SK-N-SH treated with all-trans-retinoic acid at 6 μM for 48 hours (cell line): ENCODE results near the gene ATXN2L.

Experiments
- ATAC-seq: fragments of 200-7000 bp; cut with Tn5 transposase; 3 replicates; pipeline ENCODE4 v1.9.1; 2020; ENCODE audit warnings: mild to moderate bottlenecking, moderate library complexity
- ARNTL ChIP-seq: fragments of 450-650 bp; formaldehyde crosslinking; IDR thresholded peaks from 2 replicates; pipeline ENCODE4 v1.5.0; 2020; ENCODE audit warnings: low read depth, mild to moderate bottlenecking, moderate library complexity, borderline replicate concordance
- BACH2 ChIP-seq: fragments of 250-450 bp; sonication (Bioruptor Pico); IDR thresholded peaks from 2 replicates; pipeline ENCODE4 v1.9.0; 2021; ENCODE audit warnings: mild to moderate bottlenecking, borderline replicate concordance
- CSDC2 ChIP-seq: fragments of 250-450 bp; sonication (Bioruptor Pico); IDR thresholded peaks from 2 replicates; pipeline ENCODE4 v1.5.0; 2020; ENCODE audit warnings: mild to moderate bottlenecking, moderate library complexity
- ESRRG ChIP-seq: fragments of 250-450 bp; sonication (Bioruptor Pico); IDR thresholded peaks from 2 replicates; pipeline ENCODE4 v1.6.1; 2021; ENCODE audit warnings: mild to moderate bottlenecking
- OSR1 ChIP-seq: fragments of 250-450 bp; sonication (Bioruptor Pico); IDR thresholded peaks from 2 replicates; pipeline ENCODE4 v1.8.0; 2022; ENCODE audit warnings: moderate library complexity, mild to moderate bottlenecking, inconsistent platforms
- PPARA ChIP-seq: fragments of 250-450 bp; sonication (Bioruptor Pico); IDR thresholded peaks from 2 replicates; pipeline ENCODE4 v1.5.0; 2020; ENCODE audit warnings: mild to moderate bottlenecking, borderline replicate concordance
- RARB ChIP-seq: fragments of 250-450 bp; sonication (Bioruptor Pico); IDR thresholded peaks from 2 replicates; pipeline ENCODE4 v1.8.0; 2021; ENCODE audit warnings: mild to moderate bottlenecking, moderate library complexity
- SNAI2 ChIP-seq: fragments of 250-450 bp; sonication (Bioruptor Pico); IDR thresholded peaks from 2 replicates; pipeline ENCODE4 v1.5.0; 2020; ENCODE audit warnings: mild to moderate bottlenecking, moderate library complexity
- TCF4 ChIP-seq: fragments of 250-450 bp; sonication (Bioruptor Pico); IDR thresholded peaks from 2 replicates; pipeline ENCODE4 v1.8.0; 2021; ENCODE audit warnings: mild to moderate bottlenecking, moderate library complexity, borderline replicate concordance
- ZC3H10 ChIP-seq: fragments of 250-450 bp; sonication (Bioruptor Pico); IDR thresholded peaks from 2 replicates; pipeline ENCODE4 v1.5.1; 2021; ENCODE audit warnings: mild to moderate bottlenecking, moderate library complexity
- ZFP3 ChIP-seq: fragments of 250-450 bp; sonication (Bioruptor Pico); IDR thresholded peaks from 2 replicates; pipeline ENCODE4 v1.5.0; 2020; ENCODE audit warnings: mild to moderate bottlenecking, moderate library complexity
- ZFP30 ChIP-seq: fragments of 450-650 bp; formaldehyde crosslinking; IDR thresholded peaks from 2 replicates; pipeline ENCODE4 v1.5.0; 2022; ENCODE audit warnings: mild to moderate bottlenecking, moderate library complexity
- ZNF565 ChIP-seq: fragments of 450-650 bp; formaldehyde crosslinking; conservative IDR thresholded peaks from 2 replicates; pipeline ENCODE4 v1.5.0; 2020; ENCODE audit warnings: low read depth, mild to moderate bottlenecking, moderate library complexity
- ZNF70 ChIP-seq: fragments of 450-650 bp; formaldehyde crosslinking; IDR thresholded peaks from 2 replicates; pipeline ENCODE4 v1.5.0; 2020; ENCODE audit warnings: mild to moderate bottlenecking, moderate library complexity
- TF ChIP-seq, protein P1 (sequence below): fragments of 250-450 bp; sonication (Bioruptor Pico); IDR thresholded peaks from 2 replicates; pipeline ENCODE4 v1.8.0; 2021; ENCODE audit warnings: low read depth, mild to moderate bottlenecking, moderate library complexity, borderline replicate concordance
- TF ChIP-seq, protein P2 (sequence below): fragments of 250-450 bp; sonication (Bioruptor Pico); IDR thresholded peaks from 2 replicates; pipeline ENCODE4 v1.5.1; 2020; ENCODE audit warnings: low read depth, mild to moderate bottlenecking, moderate library complexity
- TF ChIP-seq, protein P3 (sequence below): fragments of 250-450 bp; sonication (Bioruptor Pico); IDR thresholded peaks from 2 replicates; pipeline ENCODE4 v1.8.0; 2020; ENCODE audit warnings: mild to moderate bottlenecking, moderate library complexity, borderline replicate concordance
- TF ChIP-seq, protein P4 (sequence below): fragments of 250-450 bp; sonication (Bioruptor Pico); IDR thresholded peaks from 2 replicates; pipeline ENCODE4 v1.5.0; 2020; ENCODE audit warnings: mild to moderate bottlenecking, moderate library complexity
- TF ChIP-seq, protein P5 (sequence below): fragments of 250-450 bp; sonication (Bioruptor Pico); IDR thresholded peaks from 2 replicates; pipeline ENCODE4 v1.5.1; 2021; ENCODE audit warnings: mild to moderate bottlenecking, moderate library complexity

The ATXN2L gene

DNA sequence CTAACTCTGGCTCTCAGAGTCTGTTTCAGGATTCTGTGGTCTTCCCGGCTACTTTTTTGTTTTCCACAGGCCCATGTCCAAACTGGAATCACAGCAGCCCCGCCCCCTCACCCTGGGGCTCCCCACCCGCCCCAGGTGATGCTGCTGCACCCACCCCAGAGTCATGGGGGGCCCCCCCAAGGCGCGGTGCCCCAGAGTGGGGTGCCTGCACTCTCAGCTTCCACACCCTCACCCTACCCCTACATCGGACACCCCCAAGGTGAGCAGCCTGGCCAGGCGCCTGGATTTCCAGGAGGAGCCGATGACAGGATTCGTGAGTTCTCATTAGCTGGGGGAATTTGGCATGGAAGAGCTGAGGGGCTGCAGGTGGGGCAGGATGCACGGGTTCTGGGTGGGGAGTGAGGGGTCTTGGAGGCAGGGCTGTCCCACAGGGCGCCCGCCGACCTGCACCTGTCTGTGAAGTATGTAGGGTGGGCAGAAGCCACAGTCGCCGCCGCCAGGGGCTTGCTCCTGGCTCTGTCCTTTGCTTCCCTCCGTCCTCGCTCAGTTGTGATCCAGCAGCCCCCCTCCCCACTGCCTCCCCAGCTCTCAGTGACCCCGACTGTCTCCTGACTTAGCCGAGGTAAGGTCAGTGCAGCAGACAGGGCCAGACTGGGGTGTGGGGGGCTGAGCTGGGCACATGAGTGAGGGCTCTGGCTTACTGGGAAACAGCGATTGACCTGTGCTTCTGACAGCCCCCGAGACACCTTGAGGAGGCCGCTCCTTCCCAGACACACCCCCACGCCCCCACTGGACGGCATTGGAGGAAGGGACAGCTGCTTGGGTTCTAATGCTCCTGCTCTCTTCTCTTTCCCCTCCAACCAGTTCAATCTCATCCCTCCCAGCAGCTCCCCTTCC is 13.3 kb downstream of the ATXN2L start:
- TF ChIP-seq PPARA (CRISPR knock-in tag), result no peak
- no peak for ATAC-seq

DNA sequence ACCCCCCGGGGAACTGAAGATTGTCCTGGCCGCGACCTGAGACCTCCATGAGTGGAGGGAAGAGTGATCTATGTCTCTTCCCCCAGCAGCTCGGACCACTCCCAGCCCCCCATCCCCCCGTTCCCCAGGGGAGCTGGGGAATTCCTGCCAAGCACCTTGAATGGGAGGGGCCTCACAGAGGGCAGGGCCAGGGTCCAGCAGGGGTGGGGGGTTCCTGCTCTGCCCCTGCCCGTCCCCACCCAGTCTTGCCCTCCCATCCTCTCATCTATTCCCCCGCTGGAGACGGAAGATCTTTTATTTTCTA is 13.9 kb downstream of the ATXN2L start:
- ATAC-seq, result no peak

DNA sequence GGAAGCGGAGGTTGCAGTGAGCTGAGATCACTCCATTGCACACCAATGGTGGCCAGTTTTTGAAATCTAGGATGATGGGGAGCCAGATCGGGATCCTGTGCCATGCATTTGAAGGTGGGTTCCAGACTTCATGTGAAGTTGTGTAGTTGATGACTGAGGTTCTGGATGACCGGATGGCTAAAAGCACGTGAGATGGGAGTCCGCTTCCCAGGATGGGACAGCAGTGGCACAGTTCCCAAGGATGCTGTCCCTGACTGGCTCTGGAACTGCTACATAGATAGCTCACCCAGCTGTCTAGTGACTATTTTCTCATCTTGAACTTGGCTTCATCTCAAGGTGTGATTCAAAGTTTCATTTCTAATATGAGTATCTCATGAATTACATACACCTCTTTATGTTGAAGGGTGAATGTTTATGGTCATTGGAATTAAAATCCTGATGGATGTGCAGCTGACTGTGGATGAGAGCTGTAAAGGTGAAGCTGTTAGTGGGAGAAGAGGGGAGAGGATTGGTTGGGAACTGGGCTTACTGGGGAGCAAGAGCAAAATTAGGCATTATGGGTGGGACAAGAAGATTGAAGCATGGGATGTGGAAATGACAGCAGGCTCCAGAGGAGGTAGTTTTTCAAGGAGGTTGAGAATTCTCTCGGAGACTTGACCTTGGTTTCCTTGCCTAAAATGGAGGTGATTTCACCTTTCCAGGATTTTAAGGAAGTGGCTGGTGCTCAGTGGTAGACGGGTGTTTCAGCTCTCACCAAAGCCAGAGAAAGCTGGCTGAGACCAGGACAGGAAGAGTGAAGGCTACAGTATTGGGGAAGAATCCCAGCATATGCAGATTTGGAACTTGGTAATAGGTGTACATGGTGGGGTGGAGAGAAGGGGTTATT is 15.1 kb downstream of the ATXN2L start:
- ATAC-seq, result no peak
- TF ChIP-seq BACH2, result no peak
- TF ChIP-seq ESRRG, result 0 out of 2 replicates have a peak, but pooled peaks have one; percentile 32

More for the DNA sequence above, 13.9 kb downstream of the ATXN2L start:
- TF ChIP-seq CSDC2 (CRISPR knock-in tag) (no peak), ZNF565 (no peak), ZC3H10 (no peak), TCF4 (CRISPR knock-in tag) (no peak), RARB (CRISPR knock-in tag) (no peak), ESRRG (no peak), OSR1 (CRISPR knock-in tag) (no peak), ZNF70 (CRISPR knock-in tag) (no peak), BACH2 (no peak), ZFP30 (CRISPR knock-in tag) (no peak), PPARA (CRISPR knock-in tag) (no peak), SNAI2 (no peak), ARNTL (no peak), ZFP3 (no peak)
- TF ChIP-seq, protein P1, sequence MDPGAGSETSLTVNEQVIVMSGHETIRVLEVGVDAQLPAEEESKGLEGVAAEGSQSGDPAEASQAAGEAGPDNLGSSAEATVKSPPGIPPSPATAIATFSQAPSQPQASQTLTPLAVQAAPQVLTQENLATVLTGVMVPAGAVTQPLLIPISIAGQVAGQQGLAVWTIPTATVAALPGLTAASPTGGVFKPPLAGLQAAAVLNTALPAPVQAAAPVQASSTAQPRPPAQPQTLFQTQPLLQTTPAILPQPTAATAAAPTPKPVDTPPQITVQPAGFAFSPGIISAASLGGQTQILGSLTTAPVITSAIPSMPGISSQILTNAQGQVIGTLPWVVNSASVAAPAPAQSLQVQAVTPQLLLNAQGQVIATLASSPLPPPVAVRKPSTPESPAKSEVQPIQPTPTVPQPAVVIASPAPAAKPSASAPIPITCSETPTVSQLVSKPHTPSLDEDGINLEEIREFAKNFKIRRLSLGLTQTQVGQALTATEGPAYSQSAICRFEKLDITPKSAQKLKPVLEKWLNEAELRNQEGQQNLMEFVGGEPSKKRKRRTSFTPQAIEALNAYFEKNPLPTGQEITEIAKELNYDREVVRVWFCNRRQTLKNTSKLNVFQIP (CRISPR knock-in tag), result no peak
- TF ChIP-seq, protein P2, sequence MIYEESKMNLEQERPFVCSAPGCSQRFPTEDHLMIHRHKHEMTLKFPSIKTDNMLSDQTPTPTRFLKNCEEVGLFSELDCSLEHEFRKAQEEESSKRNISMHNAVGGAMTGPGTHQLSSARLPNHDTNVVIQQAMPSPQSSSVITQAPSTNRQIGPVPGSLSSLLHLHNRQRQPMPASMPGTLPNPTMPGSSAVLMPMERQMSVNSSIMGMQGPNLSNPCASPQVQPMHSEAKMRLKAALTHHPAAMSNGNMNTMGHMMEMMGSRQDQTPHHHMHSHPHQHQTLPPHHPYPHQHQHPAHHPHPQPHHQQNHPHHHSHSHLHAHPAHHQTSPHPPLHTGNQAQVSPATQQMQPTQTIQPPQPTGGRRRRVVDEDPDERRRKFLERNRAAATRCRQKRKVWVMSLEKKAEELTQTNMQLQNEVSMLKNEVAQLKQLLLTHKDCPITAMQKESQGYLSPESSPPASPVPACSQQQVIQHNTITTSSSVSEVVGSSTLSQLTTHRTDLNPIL (CRISPR knock-in tag), result no peak
- TF ChIP-seq, protein P3, sequence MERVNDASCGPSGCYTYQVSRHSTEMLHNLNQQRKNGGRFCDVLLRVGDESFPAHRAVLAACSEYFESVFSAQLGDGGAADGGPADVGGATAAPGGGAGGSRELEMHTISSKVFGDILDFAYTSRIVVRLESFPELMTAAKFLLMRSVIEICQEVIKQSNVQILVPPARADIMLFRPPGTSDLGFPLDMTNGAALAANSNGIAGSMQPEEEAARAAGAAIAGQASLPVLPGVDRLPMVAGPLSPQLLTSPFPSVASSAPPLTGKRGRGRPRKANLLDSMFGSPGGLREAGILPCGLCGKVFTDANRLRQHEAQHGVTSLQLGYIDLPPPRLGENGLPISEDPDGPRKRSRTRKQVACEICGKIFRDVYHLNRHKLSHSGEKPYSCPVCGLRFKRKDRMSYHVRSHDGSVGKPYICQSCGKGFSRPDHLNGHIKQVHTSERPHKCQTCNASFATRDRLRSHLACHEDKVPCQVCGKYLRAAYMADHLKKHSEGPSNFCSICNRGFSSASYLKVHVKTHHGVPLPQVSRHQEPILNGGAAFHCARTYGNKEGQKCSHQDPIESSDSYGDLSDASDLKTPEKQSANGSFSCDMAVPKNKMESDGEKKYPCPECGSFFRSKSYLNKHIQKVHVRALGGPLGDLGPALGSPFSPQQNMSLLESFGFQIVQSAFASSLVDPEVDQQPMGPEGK (CRISPR knock-in tag), result no peak
- TF ChIP-seq, protein P4, sequence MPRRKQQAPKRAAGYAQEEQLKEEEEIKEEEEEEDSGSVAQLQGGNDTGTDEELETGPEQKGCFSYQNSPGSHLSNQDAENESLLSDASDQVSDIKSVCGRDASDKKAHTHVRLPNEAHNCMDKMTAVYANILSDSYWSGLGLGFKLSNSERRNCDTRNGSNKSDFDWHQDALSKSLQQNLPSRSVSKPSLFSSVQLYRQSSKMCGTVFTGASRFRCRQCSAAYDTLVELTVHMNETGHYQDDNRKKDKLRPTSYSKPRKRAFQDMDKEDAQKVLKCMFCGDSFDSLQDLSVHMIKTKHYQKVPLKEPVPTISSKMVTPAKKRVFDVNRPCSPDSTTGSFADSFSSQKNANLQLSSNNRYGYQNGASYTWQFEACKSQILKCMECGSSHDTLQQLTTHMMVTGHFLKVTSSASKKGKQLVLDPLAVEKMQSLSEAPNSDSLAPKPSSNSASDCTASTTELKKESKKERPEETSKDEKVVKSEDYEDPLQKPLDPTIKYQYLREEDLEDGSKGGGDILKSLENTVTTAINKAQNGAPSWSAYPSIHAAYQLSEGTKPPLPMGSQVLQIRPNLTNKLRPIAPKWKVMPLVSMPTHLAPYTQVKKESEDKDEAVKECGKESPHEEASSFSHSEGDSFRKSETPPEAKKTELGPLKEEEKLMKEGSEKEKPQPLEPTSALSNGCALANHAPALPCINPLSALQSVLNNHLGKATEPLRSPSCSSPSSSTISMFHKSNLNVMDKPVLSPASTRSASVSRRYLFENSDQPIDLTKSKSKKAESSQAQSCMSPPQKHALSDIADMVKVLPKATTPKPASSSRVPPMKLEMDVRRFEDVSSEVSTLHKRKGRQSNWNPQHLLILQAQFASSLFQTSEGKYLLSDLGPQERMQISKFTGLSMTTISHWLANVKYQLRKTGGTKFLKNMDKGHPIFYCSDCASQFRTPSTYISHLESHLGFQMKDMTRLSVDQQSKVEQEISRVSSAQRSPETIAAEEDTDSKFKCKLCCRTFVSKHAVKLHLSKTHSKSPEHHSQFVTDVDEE (CRISPR knock-in tag), result no peak
- TF ChIP-seq, protein P5, sequence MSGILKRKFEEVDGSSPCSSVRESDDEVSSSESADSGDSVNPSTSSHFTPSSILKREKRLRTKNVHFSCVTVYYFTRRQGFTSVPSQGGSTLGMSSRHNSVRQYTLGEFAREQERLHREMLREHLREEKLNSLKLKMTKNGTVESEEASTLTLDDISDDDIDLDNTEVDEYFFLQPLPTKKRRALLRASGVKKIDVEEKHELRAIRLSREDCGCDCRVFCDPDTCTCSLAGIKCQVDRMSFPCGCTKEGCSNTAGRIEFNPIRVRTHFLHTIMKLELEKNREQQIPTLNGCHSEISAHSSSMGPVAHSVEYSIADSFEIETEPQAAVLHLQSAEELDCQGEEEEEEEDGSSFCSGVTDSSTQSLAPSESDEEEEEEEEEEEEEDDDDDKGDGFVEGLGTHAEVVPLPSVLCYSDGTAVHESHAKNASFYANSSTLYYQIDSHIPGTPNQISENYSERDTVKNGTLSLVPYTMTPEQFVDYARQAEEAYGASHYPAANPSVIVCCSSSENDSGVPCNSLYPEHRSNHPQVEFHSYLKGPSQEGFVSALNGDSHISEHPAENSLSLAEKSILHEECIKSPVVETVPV, result no peak
